ENCODE measurements around the gene KYNU.

KYNU gene

GRCh38 chr2:142981069-142981378 lies 103.6 kb downstream of the KYNU start:
- no peak overlapping the region for H3K4me3 ChIP-seq (ENCODE audit: low read length)
- no peak for TF ChIP-seq CTCF (IDR thresholded peaks at IDR 0.05; ENCODE audit: insufficient read depth, low read depth, low read length, missing control alignments)
- no peak for DNase-seq (ENCODE audit: low read depth)

- no peak overlapping the region for H3K4me3 ChIP-seq (ENCODE audit: low read length)
- no peak for TF ChIP-seq CTCF (IDR thresholded peaks at IDR 0.05; ENCODE audit: insufficient read depth, low read depth, low read length, missing control alignments)
- no peak for DNase-seq (ENCODE audit: low read depth)
These were observed 104.3 kb downstream of the KYNU start for GRCh38 chr2:142981756-142982155.

- TF ChIP-seq CTCF (IDR thresholded peaks at IDR 0.05; ENCODE audit: insufficient read depth, low read depth, low read length, missing control alignments), result no peak
- no peak for DNase-seq (ENCODE audit: low read depth)
- H3K4me3 ChIP-seq (ENCODE audit: low read length), result no peak overlapping the region
These were observed 105.7 kb downstream of the KYNU start for GRCh38 chr2:142983174-142983573.

GRCh38 chr2:142984657-142985056 lies 107.2 kb downstream of the KYNU start:
- H3K4me3 ChIP-seq (ENCODE audit: low read length), result no peak overlapping the region
- no peak for DNase-seq (ENCODE audit: low read depth)

GRCh38 chr2:142987044-142987443 lies 109.6 kb downstream of the KYNU start:
- TF ChIP-seq CTCF (IDR thresholded peaks at IDR 0.05; ENCODE audit: insufficient read depth, low read depth, low read length, missing control alignments), result no peak
- no peak overlapping the region for H3K4me3 ChIP-seq (ENCODE audit: low read length)
- DNase-seq (ENCODE audit: low read depth), result no peak

More at GRCh38 chr2:142984657-142985056, 107.2 kb downstream of the KYNU start:
- no peak for TF ChIP-seq CTCF (IDR thresholded peaks at IDR 0.05; ENCODE audit: insufficient read depth, low read depth, low read length, missing control alignments)

- DNase-seq (ENCODE audit: low read depth), result peak; percentile 50
- TF ChIP-seq CTCF (IDR thresholded peaks at IDR 0.05; ENCODE audit: insufficient read depth, low read depth, low read length, missing control alignments), result peak; percentile 44
- no peak overlapping the region for H3K4me3 ChIP-seq (ENCODE audit: low read length)
These were observed 112.1 kb downstream of the KYNU start for GRCh38 chr2:142989273-142990204.

GRCh38 chr2:142991295-142991694 lies 113.8 kb downstream of the KYNU start:
- peak; percentile 64 for DNase-seq (ENCODE audit: low read depth)
- TF ChIP-seq CTCF (IDR thresholded peaks at IDR 0.05; ENCODE audit: insufficient read depth, low read depth, low read length, missing control alignments), result no peak

More at GRCh38 chr2:142991295-142991694, 113.8 kb downstream of the KYNU start:
- no peak overlapping the region for H3K4me3 ChIP-seq (ENCODE audit: low read length)
